Hepatocyte (in vitro differentiated cells): ENCODE data around the gene C22orf23. TPM values are rescaled to one million over a fixed set of nuclear protein-coding genes. Genes with fewer than 3 reads are reported as not detected.

ENCODE experiments used
- DNase-seq: peaks from one replicate; pipeline ENCODE4 v3.0.0-alpha.2; 2016; ENCODE audit warnings: low spot score
- H2AFZ ChIP-seq: fragments of 200-600 bp; sonication (generic); 2 replicates; pipeline ENCODE4 v1.6.0; 2016; ENCODE audit warnings: antibody characterized with exemption, mild to moderate bottlenecking
- H3K27ac ChIP-seq: fragments of 200-600 bp; sonication (generic); 2 replicates; pipeline ENCODE4 v1.5.1; 2016; ENCODE audit warnings: mild to moderate bottlenecking
- H3K27me3 ChIP-seq: fragments of 200-600 bp; sonication (generic); 2 replicates; pipeline ENCODE4 v1.6.1; 2016
- H3K36me3 ChIP-seq: fragments of 200-600 bp; sonication (generic); replicated peaks from 2 replicates; pipeline ENCODE4 v1.5.1; 2016; ENCODE audit warnings: low read depth; ENCODE audit not compliant: insufficient read depth
- H3K4me1 ChIP-seq: fragments of 200-600 bp; sonication (generic); 2 replicates; pipeline ENCODE4 v1.5.1; 2016; ENCODE audit warnings: mild to moderate bottlenecking, moderate library complexity; ENCODE audit not compliant: insufficient read depth
- H3K4me2 ChIP-seq: fragments of 200-600 bp; sonication (generic); 2 replicates; pipeline ENCODE4 v1.6.0; 2016
- H3K4me3 ChIP-seq: fragments of 200-600 bp; sonication (generic); 2 replicates; pipeline ENCODE4 v1.5.1; 2016; ENCODE audit warnings: mild to moderate bottlenecking
- H3K79me2 ChIP-seq: fragments of 200-600 bp; sonication (generic); 2 replicates; pipeline ENCODE4 v1.6.0; 2017; ENCODE audit warnings: mild to moderate bottlenecking
- H3K9me2 ChIP-seq: fragments of 200-600 bp; sonication (generic); replicated peaks from 2 replicates; pipeline ENCODE4 v1.6.0; 2017; ENCODE audit warnings: mild to moderate bottlenecking; ENCODE audit not compliant: insufficient read depth
- H3K9me3 ChIP-seq: fragments of 200-600 bp; sonication (generic); 2 replicates; pipeline ENCODE4 v1.5.1; 2016; ENCODE audit warnings: low read depth, mild to moderate bottlenecking
- H4K20me1 ChIP-seq: fragments of 200-600 bp; sonication (generic); 2 replicates; pipeline ENCODE4 v1.6.0; 2016; ENCODE audit warnings: mild to moderate bottlenecking; ENCODE audit not compliant: insufficient read depth, poor library complexity, severe bottlenecking
- CTCF ChIP-seq: fragments of 200-600 bp; sonication (generic); IDR thresholded peaks from 2 replicates; pipeline ENCODE4 v1.5.1; 2016; ENCODE audit warnings: antibody characterized with exemption, mild to moderate bottlenecking; ENCODE audit not compliant: poor library complexity
- EZH2 ChIP-seq: fragments of 200-600 bp; sonication (generic); IDR thresholded peaks from 2 replicates; pipeline ENCODE4 v1.6.1; 2016; ENCODE audit warnings: antibody characterized with exemption, mild to moderate bottlenecking, borderline replicate concordance
- EZH2phosphoT487 ChIP-seq: fragments of 200-600 bp; sonication (generic); IDR thresholded peaks from one replicate; pipeline ENCODE4 v1.6.1; 2018; ENCODE audit warnings: antibody characterized with exemption, mild to moderate bottlenecking, low read depth, moderate library complexity; ENCODE audit not compliant: unreplicated experiment, severe bottlenecking
- WGBS: methylation state at CpG from one replicate; pipeline ENCODE4 v1.1.6; 2016; ENCODE audit warnings: low lambda C conversion rate; ENCODE audit errors: missing lambda C conversion rate; 5-methylcytosine and 5-hydroxymethylcytosine counted together
- polyA plus RNA-seq: library from polyadenylated mRNA; unstranded; fragments of >200 nt; fragmentation: Nextera tagmentation; extraction: Ambion mirVana; gene quantifications from 2 replicates; pipeline ENCODE4 v1.2.1, GENCODE V29; 2016
- total RNA-seq: library from RNA; depleted of rRNA; stranded (reverse); fragments of >200 nt; gene quantifications from 2 replicates; pipeline ENCODE4 v1.2.3, GENCODE V29; 2014

The C22orf23 gene
- total and polyA plus RNA-seq, 2 experiments from 2014 or later: 0.29 to 0.30 TPM

DNA sequence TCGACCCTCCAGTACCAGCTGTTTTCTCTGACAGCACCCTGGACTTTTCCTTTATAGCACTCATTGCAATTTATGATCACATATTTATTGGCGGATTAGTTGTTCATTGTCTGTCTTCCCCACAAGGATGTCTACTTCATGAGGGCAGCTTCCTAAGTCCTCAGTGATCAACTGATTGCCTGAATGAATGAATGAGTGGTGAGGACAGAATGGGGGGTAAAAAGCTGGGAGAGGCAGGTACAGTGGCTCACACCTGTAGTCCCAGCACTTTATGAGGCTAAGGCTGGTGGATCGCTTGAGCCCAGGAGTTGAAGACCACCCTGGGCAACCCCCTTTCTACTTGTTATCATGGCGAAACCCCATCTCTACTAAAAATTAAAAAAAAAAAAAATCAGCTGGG is 42.1 kb upstream of the C22orf23 start:
- no peak overlapping the region for H3K4me3 ChIP-seq
- H3K9me2 ChIP-seq: no peaks in the 10 kb centered on the region
- H2AFZ ChIP-seq: no peak overlapping the region
- H3K9me3 ChIP-seq: no peaks in the 10 kb centered on the region
- no peaks in the 10 kb centered on the region for H3K79me2 ChIP-seq
- no peak overlapping the region for H3K4me2 ChIP-seq
- no peak for DNase-seq
- H3K27me3 ChIP-seq: no peaks in the 10 kb centered on the region
- TF ChIP-seq EZH2phosphoT487 (no peak), CTCF (no peak), EZH2 (no peak)
- H3K27ac ChIP-seq: no peak overlapping the region
- H4K20me1 ChIP-seq: no peaks in the 10 kb centered on the region
- H3K4me1 ChIP-seq: no peaks in the 10 kb centered on the region
- WGBS: 96% methylated on average over 4 of the region's 4 CpGs
- H3K36me3 ChIP-seq: no peaks in the 10 kb centered on the region

DNA sequence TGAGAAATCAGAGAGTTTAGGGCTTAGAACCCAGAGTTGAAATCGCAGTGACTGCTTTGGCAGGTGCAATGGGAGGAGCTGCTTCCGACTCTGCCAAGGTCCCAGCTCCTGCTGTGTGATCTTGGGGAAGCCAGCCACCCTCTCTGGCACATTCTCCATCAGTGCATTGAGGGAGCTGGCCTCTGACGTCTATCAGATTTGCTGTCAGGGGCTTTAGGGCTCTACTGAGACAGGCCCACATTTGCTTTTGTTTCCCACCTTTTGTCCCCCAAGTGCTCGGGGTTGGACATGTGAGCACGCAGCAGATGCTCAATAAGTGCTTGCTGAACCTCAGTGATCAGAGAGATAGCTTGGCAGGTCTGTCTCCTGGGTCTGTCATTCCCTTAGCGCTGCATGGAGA is 41.6 kb upstream of the C22orf23 start:
- Histone ChIP-seq H2AFZ (no peak overlapping the region), H3K4me2 (no peak overlapping the region), H3K4me3 (no peak overlapping the region), H3K36me3 (no peaks in the 10 kb centered on the region), H3K27me3 (no peaks in the 10 kb centered on the region), H3K9me2 (no peaks in the 10 kb centered on the region), H3K4me1 (no peaks in the 10 kb centered on the region), H3K27ac (no peak overlapping the region), H3K79me2 (no peaks in the 10 kb centered on the region), H3K9me3 (no peaks in the 10 kb centered on the region), H4K20me1 (no peaks in the 10 kb centered on the region)
- TF ChIP-seq CTCF: no peak
- no peak for TF ChIP-seq EZH2
- TF ChIP-seq EZH2phosphoT487: no peak
- DNase-seq: no peak
- 83% methylated on average over 6 of the region's 6 CpGs for WGBS

- Histone ChIP-seq H4K20me1 (no peaks in the 10 kb centered on the region), H3K4me2 (no peak overlapping the region), H3K9me3 (no peaks in the 10 kb centered on the region), H2AFZ (no peak overlapping the region), H3K27ac (no peak overlapping the region), H3K9me2 (no peaks in the 10 kb centered on the region), H3K36me3 (no peaks in the 10 kb centered on the region), H3K79me2 (no peaks in the 10 kb centered on the region), H3K27me3 (no peaks in the 10 kb centered on the region), H3K4me1 (no peaks in the 10 kb centered on the region), H3K4me3 (no peak overlapping the region)
- TF ChIP-seq CTCF (no peak), EZH2 (no peak)
- 84% methylated on average over 6 of the region's 6 CpGs for WGBS
- DNase-seq: no peak
Observed at GRCh38 chr22:37994049-37994448, 40.6 kb upstream of the C22orf23 start.
